Right lobe of liver (tissue), 4 donors: ENCODE measurements around the gene IL6ST.

Source experiments
- POLR2A ChIP-seq: fragments of 450-650 bp; IDR thresholded peaks from one replicate; pipeline ENCODE4 v1.6.1; 2017; ENCODE audit warnings: antibody characterized with exemption, mild to moderate bottlenecking
- TF ChIP-seq, protein P1 (sequence below), 4 donors: fragments of 200-600 bp in 3 of 4; fragments of 450-650 bp in 1 of 4; IDR thresholded peaks; one replicate each; pipeline versions ENCODE4 v1.5.1 to v1.8.0; 2016 to 2022; ENCODE audit warnings: antibody characterized with exemption in 4 of 4, mild to moderate bottlenecking in 2 of 4
- donor health status: DM: no; HTN: no; CAD: no.
- donor health status: DM: no; HTN: no; CAD: no.
- donor health status: DM: no; HTN: yes; CAD: no.

DNA sequence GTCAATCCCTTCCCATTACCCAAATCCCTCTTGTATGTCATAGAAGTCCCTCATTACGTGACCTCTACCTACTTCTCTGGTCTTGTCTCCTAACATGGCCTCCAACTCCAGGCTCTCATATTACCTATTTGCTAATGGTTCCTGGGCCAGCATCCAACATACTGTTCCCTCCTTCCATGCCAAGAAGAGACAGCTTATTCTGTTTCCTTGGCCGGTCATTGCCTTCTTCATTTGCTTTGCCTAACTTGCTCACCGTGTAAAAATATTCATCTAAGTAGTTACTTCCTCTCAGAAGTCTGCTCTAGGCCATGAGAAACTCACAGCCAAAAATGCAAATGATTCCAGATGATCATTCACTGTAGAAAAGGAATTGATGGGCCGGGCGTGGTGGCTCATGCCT, 8.9 kb upstream of the IL6ST start:
- TF ChIP-seq POLR2A = no peak
- TF ChIP-seq, protein P1, sequence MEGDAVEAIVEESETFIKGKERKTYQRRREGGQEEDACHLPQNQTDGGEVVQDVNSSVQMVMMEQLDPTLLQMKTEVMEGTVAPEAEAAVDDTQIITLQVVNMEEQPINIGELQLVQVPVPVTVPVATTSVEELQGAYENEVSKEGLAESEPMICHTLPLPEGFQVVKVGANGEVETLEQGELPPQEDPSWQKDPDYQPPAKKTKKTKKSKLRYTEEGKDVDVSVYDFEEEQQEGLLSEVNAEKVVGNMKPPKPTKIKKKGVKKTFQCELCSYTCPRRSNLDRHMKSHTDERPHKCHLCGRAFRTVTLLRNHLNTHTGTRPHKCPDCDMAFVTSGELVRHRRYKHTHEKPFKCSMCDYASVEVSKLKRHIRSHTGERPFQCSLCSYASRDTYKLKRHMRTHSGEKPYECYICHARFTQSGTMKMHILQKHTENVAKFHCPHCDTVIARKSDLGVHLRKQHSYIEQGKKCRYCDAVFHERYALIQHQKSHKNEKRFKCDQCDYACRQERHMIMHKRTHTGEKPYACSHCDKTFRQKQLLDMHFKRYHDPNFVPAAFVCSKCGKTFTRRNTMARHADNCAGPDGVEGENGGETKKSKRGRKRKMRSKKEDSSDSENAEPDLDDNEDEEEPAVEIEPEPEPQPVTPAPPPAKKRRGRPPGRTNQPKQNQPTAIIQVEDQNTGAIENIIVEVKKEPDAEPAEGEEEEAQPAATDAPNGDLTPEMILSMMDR (IDR thresholded peaks at IDR 0.05) = no peak
